Esophagus muscularis mucosa (tissue), 3 donors: Measurements from ENCODE around the gene SEC14L1.

Experiments
- POLR2A ChIP-seq: fragments of 450-650 bp; IDR thresholded peaks from one replicate; pipeline ENCODE4 v1.6.1; 2017; ENCODE audit warnings: antibody characterized with exemption, moderate library complexity, mild to moderate bottlenecking, low read depth
- POLR2AphosphoS5 ChIP-seq, 2 donors: sonication (generic); formaldehyde crosslinking; IDR thresholded peaks; one replicate each; pipeline ENCODE4 v1.6.1; 2017; ENCODE audit warnings: antibody characterized with exemption in 2 of 2
- TF ChIP-seq, protein P1 (sequence below), 3 experiments: fragments of 200-600 bp in 2 of 3; fragments of 450-650 bp in 1 of 3; sonication (generic) in 2 of 3; IDR thresholded peaks; one replicate each; pipeline ENCODE4 v1.5.1; 2017 to 2019; ENCODE audit warnings: antibody characterized with exemption in 3 of 3, mild to moderate bottlenecking in 2 of 3, moderate library complexity in 1 of 3

DNA sequence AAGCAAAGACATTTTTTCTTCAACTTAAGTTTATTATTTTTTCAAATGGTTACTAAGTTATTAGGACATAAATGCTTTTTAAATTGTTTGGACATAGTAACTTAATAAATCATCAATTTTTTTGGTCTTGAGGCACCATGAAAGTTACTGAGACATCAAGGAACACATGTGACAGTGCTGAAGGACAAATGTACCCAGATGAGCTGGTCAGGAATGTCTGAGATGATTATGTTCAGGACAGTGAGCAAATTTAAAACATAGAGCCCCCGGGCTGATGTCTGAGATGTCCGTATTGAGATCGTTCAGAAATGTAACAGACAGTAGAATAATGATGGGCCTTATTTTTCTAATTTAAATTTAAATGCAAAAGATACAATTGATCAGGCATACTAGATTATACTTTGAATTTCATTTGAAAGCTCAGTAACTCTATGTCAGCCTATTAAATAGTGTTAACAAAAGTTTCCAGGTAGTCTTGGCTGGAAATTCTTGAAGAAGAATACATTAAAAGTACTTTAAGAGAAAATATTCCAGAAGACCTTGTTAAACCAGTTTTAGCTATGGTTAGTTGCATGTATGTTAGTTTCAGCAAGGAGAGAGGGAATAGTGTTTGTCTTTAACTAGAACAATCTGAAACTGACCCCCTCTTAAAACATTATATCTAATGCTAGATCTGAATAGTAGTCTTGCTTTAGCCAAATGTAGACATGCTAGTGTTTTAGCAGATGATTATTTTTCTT, 36.4 kb downstream of the SEC14L1 start:
- TF ChIP-seq, protein P1, sequence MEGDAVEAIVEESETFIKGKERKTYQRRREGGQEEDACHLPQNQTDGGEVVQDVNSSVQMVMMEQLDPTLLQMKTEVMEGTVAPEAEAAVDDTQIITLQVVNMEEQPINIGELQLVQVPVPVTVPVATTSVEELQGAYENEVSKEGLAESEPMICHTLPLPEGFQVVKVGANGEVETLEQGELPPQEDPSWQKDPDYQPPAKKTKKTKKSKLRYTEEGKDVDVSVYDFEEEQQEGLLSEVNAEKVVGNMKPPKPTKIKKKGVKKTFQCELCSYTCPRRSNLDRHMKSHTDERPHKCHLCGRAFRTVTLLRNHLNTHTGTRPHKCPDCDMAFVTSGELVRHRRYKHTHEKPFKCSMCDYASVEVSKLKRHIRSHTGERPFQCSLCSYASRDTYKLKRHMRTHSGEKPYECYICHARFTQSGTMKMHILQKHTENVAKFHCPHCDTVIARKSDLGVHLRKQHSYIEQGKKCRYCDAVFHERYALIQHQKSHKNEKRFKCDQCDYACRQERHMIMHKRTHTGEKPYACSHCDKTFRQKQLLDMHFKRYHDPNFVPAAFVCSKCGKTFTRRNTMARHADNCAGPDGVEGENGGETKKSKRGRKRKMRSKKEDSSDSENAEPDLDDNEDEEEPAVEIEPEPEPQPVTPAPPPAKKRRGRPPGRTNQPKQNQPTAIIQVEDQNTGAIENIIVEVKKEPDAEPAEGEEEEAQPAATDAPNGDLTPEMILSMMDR (IDR thresholded peaks at IDR 0.05), result no peak
- TF ChIP-seq POLR2AphosphoS5 (IDR thresholded peaks at IDR 0.05), result no peak
- no peak for TF ChIP-seq POLR2A
